Activated naive CD4-positive, alpha-beta T cell treated with anti-CD3 and anti-CD28 coated beads, Interleukin-2, amount 50 U/mL, for 72 hours (primary cell): Measurements from ENCODE around the gene TBC1D17. TPM values are rescaled to one million over a fixed set of nuclear protein-coding genes. Genes with fewer than 3 reads are reported as not detected.
A peak's percentile ranks its signal among the peaks of the same experiment; 100 is the strongest.

Source experiments
- ATAC-seq, 2 donors: fragments of 150-1000 bp; cut with Tn5 transposase; 2 replicates each; pipeline ENCODE4 v1.10.0; 2021; ENCODE audit warnings: mild to moderate bottlenecking in 2 of 2, moderate library complexity in 2 of 2
- DNase-seq, 2 donors: peaks; one replicate each; pipeline ENCODE4 v3.0.0; 2021 to 2022; ENCODE audit warnings: low spot score in 2 of 2
- H3K27ac Mint-ChIP-seq, 2 donors: one replicate each; pipeline ENCODE4 v1.8.0; 2022; ENCODE audit warnings: mild to moderate bottlenecking in 2 of 2, mixed read lengths in 2 of 2
- H3K36me3 Mint-ChIP-seq, 2 donors: one replicate each; pipeline ENCODE4 v1.8.0; 2022; ENCODE audit warnings: mixed read lengths in 2 of 2
- H3K9me3 Mint-ChIP-seq, 2 donors: one replicate each; pipeline ENCODE4 v1.8.0; 2022; ENCODE audit warnings: mixed read lengths in 2 of 2
- total RNA-seq, 2 donors: library from RNA; stranded (reverse); gene quantifications; one replicate each; pipeline ENCODE4 v1.2.3, GENCODE V29; 2022

Gene TBC1D17
- total RNA-seq, 2 donors from 2014 or later, result 28.8 to 53.0 TPM

DNA sequence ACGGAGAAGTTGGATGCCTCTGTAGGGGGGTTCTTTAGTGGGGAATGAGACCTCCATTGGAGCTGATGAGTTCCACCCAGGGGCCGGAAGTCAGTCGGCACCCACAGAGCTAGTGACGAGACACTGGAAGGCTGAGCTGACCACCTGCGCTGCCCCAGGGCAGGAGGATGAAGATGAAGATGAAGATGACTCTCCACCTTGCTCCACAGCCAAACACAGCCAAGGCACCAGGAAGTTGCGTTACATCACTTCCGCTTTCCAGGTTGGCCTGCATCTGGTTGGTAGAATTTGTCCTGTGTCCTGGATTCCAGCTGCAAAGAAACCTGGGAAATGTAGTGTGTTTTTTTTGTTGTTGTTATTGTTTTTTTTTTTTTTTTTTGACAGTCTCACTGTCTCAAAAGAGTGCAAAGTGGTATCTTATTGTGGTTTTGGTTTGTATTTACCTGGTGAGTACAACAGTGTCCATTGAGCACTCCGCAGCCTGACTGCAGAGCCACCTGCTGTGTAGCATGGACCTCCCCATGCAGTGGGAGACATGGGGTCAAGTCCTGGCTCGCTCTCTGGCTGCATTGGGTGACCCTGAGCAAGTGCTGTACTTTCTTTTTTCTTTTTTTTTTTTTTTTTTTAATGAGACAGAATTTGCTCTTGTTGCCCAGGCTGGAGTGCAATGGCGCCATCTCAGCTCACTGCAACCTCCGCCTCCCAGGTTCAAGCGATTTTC is 1.9 kb downstream of the TBC1D17 start:
- no peak for DNase-seq
- Mint-ChIP-seq H3K36me3 (peaks cover 0 to 27% of the 10 kb centered on the region in 2 donors), H3K9me3 (no peaks in the 10 kb centered on the region)

DNA sequence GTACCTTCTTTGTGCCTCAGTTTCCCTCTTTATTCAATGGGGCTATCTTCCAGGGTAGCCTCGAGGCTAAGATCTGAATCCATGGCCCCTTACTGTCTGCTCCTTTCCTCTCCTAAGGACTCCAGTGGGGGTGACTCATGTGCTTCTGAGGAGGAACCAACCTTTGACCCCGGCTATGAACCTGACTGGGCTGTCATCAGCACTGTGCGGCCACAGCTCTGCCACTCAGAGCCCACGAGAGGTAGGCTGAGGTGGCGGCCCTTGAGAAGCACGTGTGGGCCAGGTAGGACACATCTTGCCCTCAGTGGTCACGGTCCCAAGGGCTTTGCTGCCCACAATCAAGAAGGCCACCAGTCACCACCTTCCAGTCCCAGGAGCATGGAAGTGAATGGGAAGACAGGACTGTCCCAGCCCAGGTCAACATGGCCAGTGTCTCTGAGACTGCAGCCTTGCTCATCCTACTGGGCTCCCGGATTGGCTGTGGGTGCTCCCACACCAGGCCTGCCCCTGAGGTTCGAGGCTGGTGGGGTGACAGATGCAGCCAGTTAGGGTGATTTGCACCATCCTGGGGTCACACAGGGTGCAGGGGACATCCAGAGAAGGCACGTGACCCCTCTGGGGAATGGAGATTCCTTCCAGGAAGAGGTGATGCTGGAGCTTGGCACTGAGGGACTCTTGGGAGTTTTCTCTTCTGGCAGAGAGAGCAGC is 2.8 kb downstream of the TBC1D17 start:
- Mint-ChIP-seq H3K9me3 (no peaks in the 10 kb centered on the region), H3K27ac (peak overlapping the region in 1 of 2 donors; percentile 44), H3K36me3 (peaks cover 2 to 27% of the 10 kb centered on the region in 2 donors)
- DNase-seq (no peak), ATAC-seq (no peak)

More for the DNA sequence above, 1.9 kb downstream of the TBC1D17 start:
- peak overlapping the region in 1 of 2 donors; percentile 40 for H3K27ac Mint-ChIP-seq
- no peak for ATAC-seq

DNA sequence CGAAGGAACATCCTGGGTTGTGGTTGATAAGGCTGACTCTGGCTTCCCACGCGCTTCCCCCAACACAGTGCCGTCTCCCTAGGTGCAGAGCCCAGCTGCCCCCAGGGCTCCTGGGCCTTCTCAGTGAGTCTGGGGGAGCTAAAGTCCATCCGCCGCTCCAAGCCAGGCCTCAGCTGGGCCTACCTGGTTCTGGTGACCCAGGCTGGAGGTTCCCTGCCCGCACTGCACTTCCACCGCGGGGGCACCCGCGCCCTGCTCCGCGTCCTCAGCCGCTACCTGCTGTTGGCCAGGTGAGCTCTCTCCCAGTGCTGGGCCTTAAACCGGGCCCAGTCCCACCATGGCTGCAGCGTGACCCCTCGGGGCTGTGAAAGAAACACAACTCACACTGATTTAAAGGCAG is 3.7 kb downstream of the TBC1D17 start:
- Mint-ChIP-seq H3K36me3 (peaks cover 5 to 27% of the 10 kb centered on the region in 2 donors), H3K9me3 (no peaks in the 10 kb centered on the region), H3K27ac (no peak overlapping the region)
- DNase-seq (no peak), ATAC-seq (no peak)

DNA sequence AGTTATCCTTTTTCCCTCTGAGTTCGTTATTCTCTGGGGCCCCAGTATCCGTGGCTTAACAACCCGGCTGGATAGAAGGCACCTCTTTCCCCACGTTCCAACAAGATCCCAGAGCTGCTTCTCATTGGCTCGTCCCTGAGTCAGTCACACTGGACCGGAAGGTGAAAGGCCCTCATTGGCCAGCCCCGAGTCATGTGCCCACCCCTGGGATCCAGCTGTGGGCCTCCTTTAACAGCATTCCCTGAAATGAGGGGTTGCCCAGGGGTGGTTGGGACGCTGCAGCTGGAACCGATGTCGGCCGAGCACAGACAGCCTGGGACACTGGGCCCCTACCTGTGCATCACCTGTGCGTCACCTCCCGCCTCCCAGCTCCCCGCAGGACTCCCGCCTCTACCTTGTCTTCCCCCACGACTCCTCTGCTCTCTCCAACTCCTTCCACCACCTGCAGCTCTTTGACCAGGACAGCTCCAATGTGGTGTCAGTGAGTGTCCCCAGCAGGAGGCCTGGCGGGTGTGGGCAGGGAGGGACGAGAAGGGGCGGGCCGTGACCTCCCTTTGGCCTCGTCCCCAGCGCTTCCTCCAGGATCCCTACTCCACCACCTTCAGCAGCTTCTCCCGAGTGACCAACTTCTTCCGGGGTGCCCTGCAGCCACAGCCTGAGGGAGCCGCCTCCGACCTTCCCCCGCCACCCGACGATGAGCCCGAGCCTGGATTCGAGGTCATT is 4.3 kb downstream of the TBC1D17 start:
- H3K9me3 Mint-ChIP-seq, result no peaks in the 10 kb centered on the region
- no peak overlapping the region for H3K27ac Mint-ChIP-seq
- DNase-seq, result no peak
- peaks cover 5 to 27% of the 10 kb centered on the region in 2 donors for H3K36me3 Mint-ChIP-seq
- ATAC-seq, result no peak

DNA sequence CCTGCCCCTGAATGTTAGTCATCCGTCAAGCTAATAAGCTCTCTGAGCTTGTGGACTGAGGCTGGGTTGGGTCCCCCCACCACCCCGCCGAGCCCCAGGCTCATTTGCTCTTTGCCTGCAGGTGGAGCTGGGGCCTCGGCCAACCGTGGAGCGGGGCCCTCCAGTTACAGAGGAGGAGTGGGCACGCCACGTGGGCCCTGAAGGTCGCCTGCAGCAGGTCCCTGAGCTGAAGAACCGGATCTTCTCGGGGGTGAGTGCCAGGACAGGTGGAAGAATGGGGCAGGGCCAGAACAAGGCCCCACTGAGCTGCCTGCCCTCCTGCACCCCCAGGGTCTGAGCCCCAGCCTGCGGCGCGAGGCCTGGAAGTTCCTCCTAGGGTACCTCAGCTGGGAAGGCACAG is 5.1 kb downstream of the TBC1D17 start:
- Mint-ChIP-seq H3K27ac (no peak overlapping the region), H3K36me3 (peaks cover 5 to 27% of the 10 kb centered on the region in 2 donors), H3K9me3 (no peaks in the 10 kb centered on the region)
- DNase-seq (no peak), ATAC-seq (no peak)

DNA sequence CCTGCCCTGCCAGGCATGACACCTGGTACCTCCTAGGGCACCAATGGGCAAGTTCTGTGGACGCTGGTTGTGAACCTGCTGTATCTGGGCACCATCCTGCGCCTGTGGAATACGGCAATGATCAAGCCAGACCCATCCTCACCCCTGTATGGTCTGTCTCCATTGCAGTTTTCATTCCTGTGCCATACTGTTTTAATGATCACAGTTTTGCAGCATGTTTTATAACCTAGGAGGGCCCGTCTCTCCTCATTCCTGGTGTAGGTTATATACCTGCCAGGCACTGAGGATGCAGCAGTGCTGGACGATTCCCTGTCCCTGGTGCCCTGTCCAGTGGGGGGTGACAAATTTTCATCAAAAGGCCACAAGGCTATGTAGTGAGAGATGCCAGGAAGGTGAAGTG is 5.6 kb downstream of the TBC1D17 start:
- Mint-ChIP-seq H3K9me3 (no peaks in the 10 kb centered on the region), H3K36me3 (peaks cover 5 to 24% of the 10 kb centered on the region in 2 donors), H3K27ac (peak overlapping the region in 1 of 2 donors; percentile 4)
- DNase-seq, result no peak
- ATAC-seq, result no peak

DNA sequence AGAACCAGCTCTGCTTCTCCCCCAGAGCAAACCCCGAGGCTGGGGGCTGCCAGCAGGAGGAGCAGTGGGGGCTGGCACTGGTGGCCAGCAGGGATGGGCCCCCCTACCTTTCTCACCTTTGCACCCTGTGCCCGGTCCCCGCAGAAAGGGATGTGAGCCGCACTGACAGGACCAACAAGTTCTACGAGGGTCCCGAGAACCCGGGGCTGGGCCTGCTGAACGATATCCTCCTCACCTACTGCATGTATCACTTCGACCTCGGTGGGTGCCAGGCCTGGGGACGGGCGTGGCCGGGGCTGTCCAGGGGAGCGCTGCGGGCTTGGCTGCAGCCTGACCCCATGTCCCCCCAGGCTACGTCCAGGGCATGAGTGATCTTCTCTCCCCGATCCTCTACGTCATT is 6.6 kb downstream of the TBC1D17 start:
- DNase-seq, result no peak
- Mint-ChIP-seq H3K27ac (no peak overlapping the region), H3K36me3 (peaks cover 5 to 18% of the 10 kb centered on the region in 2 donors), H3K9me3 (no peaks in the 10 kb centered on the region)
- ATAC-seq, result no peak

DNA sequence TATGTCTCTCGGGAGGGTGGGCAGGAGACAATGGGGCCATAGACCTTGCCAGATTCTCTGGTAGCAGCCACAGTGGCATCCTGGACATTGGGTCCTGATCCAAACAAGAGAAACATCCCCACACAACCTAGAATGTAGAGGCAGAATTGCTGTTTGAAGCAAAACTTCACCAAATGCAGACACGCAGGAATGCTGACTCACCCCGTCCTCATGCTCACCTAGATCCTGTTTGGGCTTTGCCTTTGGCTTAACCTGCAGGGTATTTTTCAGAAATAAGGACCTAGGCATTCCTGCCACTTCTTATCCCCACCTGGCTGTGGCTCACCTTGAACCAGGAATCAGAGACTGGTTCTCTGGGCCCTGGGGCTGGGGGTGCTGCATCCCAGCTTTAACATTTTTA is 7.3 kb downstream of the TBC1D17 start:
- Mint-ChIP-seq H3K9me3 (no peaks in the 10 kb centered on the region), H3K36me3 (peaks cover 5 to 23% of the 10 kb centered on the region in 2 donors), H3K27ac (no peak overlapping the region)
- ATAC-seq, result no peak
- DNase-seq, result no peak

DNA sequence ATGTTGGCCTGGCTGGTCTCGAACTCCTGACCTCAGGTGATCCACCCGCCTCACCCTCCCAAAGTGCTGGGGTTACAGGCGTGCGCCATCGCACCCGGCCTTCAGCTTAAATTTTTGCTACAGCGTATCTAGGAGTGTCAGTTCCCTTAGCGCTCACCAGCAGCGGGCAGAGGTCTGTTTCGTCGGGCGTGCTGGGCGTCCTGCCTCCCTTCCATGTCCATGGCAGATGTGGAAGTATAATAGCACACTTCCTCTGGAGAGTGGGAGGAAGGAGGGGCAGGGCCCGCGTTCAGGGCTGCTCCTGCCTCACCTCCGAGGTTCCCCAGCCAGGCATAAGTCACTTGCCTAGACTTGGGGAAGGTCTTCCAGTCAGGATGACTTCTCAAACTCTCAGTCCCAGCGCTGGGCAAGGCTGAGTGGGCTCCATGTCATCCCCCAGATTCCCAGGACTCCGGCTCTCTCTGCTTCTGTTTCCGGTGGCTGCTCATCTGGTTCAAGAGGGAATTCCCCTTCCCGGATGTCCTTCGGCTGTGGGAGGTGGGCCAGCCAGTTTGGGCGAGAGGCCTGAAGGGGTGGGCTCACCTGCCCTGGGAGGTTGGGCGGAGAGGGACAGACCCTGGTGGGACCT is 9.6 kb downstream of the TBC1D17 start:
- Mint-ChIP-seq H3K36me3 (peaks cover 5 to 23% of the 10 kb centered on the region in 2 donors), H3K27ac (no peak overlapping the region), H3K9me3 (no peaks in the 10 kb centered on the region)
- ATAC-seq (no peak), DNase-seq (no peak)

DNA sequence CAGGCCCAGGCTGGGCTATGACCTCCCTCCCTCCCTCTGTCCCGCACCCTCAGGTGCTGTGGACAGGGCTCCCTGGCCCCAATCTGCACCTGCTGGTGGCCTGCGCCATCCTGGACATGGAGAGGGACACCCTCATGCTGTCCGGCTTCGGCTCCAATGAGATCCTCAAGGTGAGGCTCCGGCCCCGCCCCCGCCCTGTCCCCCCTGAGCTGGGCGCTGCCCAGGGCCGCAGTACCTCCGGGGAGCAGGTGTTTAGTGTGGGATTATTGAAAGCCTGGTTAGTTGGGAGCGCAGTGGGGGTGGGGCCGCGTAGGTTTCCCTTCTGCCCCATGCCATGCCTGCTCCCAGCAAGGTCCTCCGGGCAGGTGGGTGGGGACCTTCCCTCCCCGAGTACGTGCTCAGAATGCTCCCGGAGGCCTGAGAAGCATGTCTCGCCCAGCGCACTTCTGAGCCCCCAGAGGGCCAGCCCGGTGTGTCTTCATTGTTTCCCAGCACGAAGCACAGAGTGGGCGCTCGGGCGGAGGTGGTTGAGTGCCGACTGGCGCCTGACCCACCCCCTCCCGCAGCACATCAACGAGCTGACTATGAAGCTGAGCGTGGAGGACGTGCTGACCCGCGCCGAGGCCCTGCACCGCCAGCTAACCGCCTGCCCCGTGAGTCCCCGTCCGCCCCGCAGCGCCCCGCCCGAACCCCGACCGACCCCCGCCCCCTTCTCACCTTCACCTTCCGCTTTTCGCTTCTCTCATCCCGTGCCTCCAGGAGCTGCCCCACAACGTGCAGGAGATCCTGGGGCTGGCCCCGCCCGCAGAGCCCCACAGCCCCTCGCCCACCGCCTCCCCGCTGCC is 10.4 kb downstream of the TBC1D17 start:
- peaks cover 5 to 19% of the 10 kb centered on the region in 2 donors for H3K36me3 Mint-ChIP-seq
- no peak for ATAC-seq
- DNase-seq, result no peak
- no peak overlapping the region for H3K27ac Mint-ChIP-seq
- H3K9me3 Mint-ChIP-seq, result no peaks in the 10 kb centered on the region

DNA sequence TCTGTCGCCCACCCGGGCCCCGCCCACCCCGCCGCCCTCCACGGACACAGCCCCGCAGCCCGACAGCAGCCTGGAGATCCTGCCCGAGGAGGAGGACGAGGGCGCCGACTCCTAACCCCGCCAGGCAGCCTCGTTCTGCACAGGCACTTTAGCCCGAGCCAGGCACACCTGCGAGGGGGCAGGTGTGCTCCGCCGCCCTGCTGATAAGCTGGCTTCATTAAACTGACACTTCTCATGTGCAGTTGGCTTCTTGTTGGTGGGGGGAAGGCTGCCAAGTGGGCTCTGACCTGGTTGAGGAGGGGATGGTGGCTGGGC is 11.0 kb downstream of the TBC1D17 start:
- ATAC-seq (no peak), DNase-seq (no peak)
- H3K27ac Mint-ChIP-seq, result no peak overlapping the region
- no peaks in the 10 kb centered on the region for H3K9me3 Mint-ChIP-seq
- peaks cover 5 to 14% of the 10 kb centered on the region in 2 donors for H3K36me3 Mint-ChIP-seq

DNA sequence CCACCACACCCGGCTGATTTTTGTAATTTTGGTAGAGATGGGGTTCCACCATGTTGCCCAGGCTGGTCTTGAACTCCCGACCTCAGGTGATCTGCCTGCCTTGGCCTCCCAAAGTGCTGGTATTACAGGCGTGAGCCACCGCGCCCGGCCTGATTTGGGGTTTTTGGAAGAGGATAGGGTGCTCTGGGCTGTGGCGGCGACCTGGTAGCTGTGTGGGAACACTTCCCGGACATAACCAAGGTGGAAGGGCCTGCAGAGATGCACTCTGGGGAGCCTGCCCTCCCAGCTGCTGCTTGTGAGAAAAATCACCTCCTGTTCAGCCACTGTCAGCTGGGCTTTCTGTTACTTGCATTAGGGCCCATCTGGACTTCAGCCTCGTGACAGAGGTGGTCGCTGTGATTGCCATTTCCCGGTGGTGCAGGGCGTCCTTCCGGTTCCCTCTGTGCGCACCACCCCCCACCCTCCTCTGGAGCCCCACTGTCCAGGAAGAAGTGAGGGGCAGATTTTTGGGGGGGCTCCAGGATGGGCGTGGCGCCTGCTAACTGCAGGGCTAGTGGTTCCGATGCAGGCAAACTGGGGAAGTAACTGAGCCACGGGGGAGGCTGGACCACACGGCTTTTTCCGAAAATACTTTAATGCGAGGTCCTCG is 11.7 kb downstream of the TBC1D17 start:
- peaks cover 5 to 12% of the 10 kb centered on the region in 2 donors for H3K36me3 Mint-ChIP-seq
- ATAC-seq (no peak), DNase-seq (no peak)

DNA sequence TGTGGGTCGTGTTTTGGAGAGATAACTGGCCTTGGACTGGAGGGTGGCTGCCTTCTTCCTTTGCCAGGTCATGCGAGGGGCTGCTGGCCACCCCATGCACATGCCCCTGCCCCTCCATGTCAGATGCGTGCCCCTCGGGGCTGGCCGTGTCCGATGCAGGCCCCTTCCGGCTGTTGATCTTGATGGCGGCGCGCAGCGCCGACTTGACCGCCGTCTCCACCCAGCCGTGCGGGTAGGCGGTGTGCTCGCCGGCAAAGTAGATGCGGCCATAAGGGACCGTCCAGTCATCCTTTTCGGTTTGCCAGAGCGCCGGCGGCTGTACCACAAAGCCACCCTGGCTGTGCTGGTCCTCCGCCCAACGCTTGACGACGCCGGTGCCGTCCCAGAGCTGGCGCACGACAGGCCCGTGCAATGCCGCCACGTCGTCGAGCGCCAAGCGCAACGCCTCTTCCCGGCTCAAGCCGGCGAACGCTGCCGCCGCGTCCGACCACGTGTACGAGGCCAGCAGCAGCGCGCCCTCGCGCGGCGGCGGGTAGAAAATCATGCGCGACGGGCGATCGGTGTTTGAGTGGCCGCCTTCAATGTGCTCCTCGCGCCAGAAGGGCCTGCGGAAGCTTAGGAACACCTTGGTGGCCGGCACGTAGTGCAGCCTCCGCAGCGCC is 12.3 kb downstream of the TBC1D17 start:
- H3K9me3 Mint-ChIP-seq, result no peaks in the 10 kb centered on the region
- H3K27ac Mint-ChIP-seq, result peak overlapping the region in 1 of 2 donors; percentile 81
- ATAC-seq (peak; percentile 39 to 72), DNase-seq (peak; percentile 81 to 82)
- H3K36me3 Mint-ChIP-seq, result peaks cover 5 to 12% of the 10 kb centered on the region in 2 donors

More for the DNA sequence above, 11.7 kb downstream of the TBC1D17 start:
- peak overlapping the region in 1 of 2 donors; percentile 81 for H3K27ac Mint-ChIP-seq
- H3K9me3 Mint-ChIP-seq, result no peaks in the 10 kb centered on the region

DNA sequence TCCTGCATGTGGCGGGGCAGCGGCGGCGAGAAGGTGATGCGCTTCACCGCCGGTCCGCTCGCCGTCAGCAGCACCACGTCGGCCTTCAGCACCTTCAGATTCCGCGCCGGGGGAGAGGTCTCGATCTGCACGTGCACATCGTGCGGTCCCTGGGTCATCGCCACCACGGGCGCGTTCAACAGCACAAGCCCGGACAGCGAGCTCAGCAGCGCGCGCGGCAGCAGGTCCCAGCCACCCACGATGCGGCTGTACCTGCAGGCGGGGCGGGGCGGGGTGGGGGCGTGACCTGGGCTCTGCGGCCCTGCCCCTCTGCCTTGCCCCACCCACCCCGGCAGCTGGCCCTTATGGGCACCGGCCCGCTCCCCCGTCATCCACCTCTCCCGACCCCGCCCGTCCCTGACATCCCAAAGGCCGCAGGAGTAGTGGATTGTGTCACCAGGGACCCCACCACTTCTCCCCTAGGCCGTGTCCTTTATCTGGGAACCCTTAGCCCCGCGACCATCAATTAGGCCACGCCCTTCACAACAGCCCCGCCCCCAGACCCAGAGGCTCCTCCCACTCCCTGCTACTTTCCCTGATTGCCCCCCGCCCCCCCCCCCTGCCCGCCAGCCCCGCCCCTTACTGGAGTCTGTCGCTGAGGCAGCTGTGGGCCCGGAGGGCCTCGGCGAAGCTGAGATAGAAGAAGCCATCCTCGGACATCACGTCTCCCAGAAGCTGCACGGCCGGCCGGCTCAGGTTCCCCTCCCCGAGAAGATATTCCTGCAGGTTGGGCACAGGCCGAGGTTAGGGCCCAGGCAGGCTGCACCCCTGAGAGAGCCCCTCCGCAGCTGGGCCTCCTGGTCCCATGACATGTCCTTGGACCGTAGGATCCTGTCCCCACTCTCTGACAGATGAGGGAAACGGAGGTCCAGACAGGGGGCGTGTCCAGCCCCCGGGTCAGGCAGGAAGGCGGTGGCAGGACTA is 13.1 kb downstream of the TBC1D17 start:
- Mint-ChIP-seq H3K36me3 (peaks cover under 1 to 12% of the 10 kb centered on the region in 2 donors), H3K27ac (peak overlapping the region in 1 of 2 donors; percentile 81), H3K9me3 (no peaks in the 10 kb centered on the region)
- DNase-seq, result peak in 1 of 2 donors; percentile 58
- ATAC-seq, result peak; percentile 21 to 86
